ENCODE measurements around the gene RAPSN.
"Not testable (repeated sequence)": the region's sequence is repeated elsewhere in the genome, so short reads cannot be mapped to it uniquely, and the experiment has no call there.

DNA sequence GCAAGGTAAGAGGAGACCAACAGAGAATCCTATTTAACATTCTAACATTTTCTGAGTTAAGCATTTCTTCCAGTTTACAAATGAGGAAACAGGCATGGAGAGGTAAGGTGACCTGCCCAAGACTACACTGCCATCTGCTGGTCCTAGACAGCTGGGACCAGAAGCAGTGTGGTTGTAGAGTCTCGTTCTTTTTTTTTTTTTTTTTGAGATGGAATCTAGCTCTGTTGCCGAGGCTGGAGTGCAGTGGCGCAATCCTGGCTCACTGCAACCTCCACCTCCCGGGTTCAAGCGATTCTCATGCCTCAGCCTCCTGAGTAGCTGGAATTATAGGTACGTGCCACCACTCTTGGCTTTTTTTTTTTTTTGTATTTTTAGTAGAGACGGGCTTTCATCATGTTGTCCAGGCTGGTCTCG lies 5.3 kb upstream of the RAPSN start:
- TF ChIP-seq POLR2A, POLR2AphosphoS5, TAF1, POU2F2 (IDR thresholded peaks at IDR 0.05; ENCODE audit: low read depth, low read length): not testable (repeated sequence)
- TF ChIP-seq SPI1 (IDR thresholded peaks at IDR 0.05; ENCODE audit: low read depth, low read length): peak; percentile 36

Data from GM12891 (cell line).